Naive thymus-derived CD8-positive, alpha-beta T cell (primary cell): Measurements from ENCODE around the gene RNF111. TPM values are rescaled to one million over a fixed set of nuclear protein-coding genes. Genes with fewer than 3 reads are reported as not detected.

Source experiments
- ATAC-seq, 2 donors: fragments of 150-1000 bp; cut with Tn5 transposase in 1 of 2; sonication (Bioruptor Pico), chemical (Tn5 transposase) in 1 of 2; 1 replicate in 1 of 2; 2 replicates in 1 of 2; pipeline ENCODE4 v1.10.0; 2021; ENCODE audit warnings: mild to moderate bottlenecking in 2 of 2, moderate library complexity in 2 of 2
- POLR2A ChIA-PET: fragments of 350-600 bp; sonication (Branson Sonifier 250); formaldehyde crosslinking; loops from one replicate; lab custom pipeline; 2021; ENCODE audit warnings: antibody characterized with exemption; lab: Charles Lee
- DNase-seq, 10 donors: peaks; one replicate each; pipeline versions ENCODE4 v3.0.0 to v3.0.0-alpha.2; 2020 to 2022
- H3K27ac Mint-ChIP-seq, 10 donors: one replicate each; pipeline ENCODE4 v1.8.0; 2020 to 2022; ENCODE audit warnings: mild to moderate bottlenecking in 10 of 10, mixed read lengths in 10 of 10, moderate library complexity in 4 of 10, inconsistent platforms in 1 of 10
- H3K27me3 Mint-ChIP-seq, 5 donors: one replicate each; pipeline ENCODE4 v1.8.0; 2021 to 2022; ENCODE audit warnings: mixed read lengths in 5 of 5
- H3K36me3 Mint-ChIP-seq, 3 donors: one replicate each; pipeline ENCODE4 v1.8.0; 2020 to 2022; ENCODE audit warnings: mixed read lengths in 3 of 3, mild to moderate bottlenecking in 2 of 3, inconsistent platforms in 1 of 3
- H3K4me1 Mint-ChIP-seq, 4 donors: one replicate each; pipeline ENCODE4 v1.8.0; 2021 to 2022; ENCODE audit warnings: mixed read lengths in 4 of 4
- H3K4me3 Mint-ChIP-seq, 10 donors: one replicate each; pipeline ENCODE4 v1.8.0; 2020 to 2022; ENCODE audit warnings: mild to moderate bottlenecking in 10 of 10, mixed read lengths in 10 of 10, moderate library complexity in 6 of 10, inconsistent platforms in 1 of 10
- H3K9me3 Mint-ChIP-seq, 9 donors: one replicate each; pipeline ENCODE4 v1.8.0; 2020 to 2022; ENCODE audit warnings: mixed read lengths in 9 of 9, mild to moderate bottlenecking in 3 of 9, inconsistent platforms in 1 of 9, moderate library complexity in 1 of 9
- polyA plus RNA-seq, 3 donors: library from polyadenylated mRNA; unstranded; fragments of 300-500 nt; fragmentation: Illumina TruSeq; gene quantifications; one replicate each; pipeline ENCODE4 v1.2.3, GENCODE V29; 2021
- total RNA-seq, 8 experiments: library from RNA in 2 of 8; stranded (reverse) in 2 of 8; gene quantifications; one replicate each; pipeline ENCODE4 v1.2.3 and lab custom pipeline; 2021 to 2026

Gene RNF111
- total and polyA plus RNA-seq, 5 experiments from 2014 or later, result 12.1 to 58.2 (median 14.3) TPM

DNA sequence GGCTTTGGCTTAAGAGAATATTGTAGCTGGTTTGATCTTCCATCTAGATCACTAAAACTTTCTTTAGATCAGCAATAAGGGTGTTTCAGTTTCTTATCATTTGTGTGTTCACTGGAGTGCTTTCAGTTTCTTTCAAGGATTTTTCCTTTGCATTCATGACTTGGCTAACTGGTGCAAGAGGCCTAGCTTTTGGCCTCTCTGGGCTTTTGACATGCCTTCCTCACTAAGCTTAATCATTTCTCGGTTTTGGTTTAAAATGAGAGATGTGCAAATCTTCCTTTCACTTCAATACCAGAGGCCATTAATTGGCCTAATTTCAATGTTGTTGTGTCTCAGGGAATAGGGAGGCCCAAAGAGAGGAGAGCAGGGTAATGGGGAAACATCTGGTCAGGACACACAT lies 87.1 kb downstream of the RNF111 start:
- H3K36me3 Mint-ChIP-seq, result peaks cover 5 to 61% (median 31%) of the 10 kb centered on the region in 3 donors
- DNase-seq (no peak), ATAC-seq (no peak)
- H3K9me3 Mint-ChIP-seq, result no peaks in the 10 kb centered on the region
- H3K27me3 Mint-ChIP-seq, result no peaks in the 10 kb centered on the region
- POLR2A ChIA-PET, result no interaction called here
- H3K4me3 Mint-ChIP-seq, result no peak overlapping the region
- peaks cover 0 to 3% (median 1%) of the 10 kb centered on the region in 4 donors for H3K4me1 Mint-ChIP-seq
- H3K27ac Mint-ChIP-seq, result peak overlapping the region in 5 of 10 donors; percentile 14 to 58 (median 34)

DNA sequence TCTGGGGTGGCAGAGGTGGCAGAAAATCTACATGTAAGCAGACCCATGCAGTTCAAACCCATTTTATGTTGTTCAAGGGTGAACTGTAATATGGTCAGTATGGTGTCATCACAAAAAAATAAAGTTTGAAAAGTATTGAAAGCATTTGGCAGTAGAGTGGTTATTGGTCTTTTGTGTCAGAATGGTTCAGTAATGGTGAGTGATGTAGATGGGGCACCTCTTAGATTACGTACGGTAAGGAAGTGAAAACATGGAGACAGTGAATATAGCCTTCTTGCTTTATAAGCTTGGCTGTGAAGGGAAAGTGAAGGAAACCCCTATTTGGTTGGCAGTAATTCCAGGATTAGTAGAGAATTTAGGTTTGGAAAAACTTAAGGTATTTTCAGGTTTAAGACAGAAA lies 100.3 kb downstream of the RNF111 start:
- Mint-ChIP-seq H3K4me3 (no peak overlapping the region), H3K27me3 (no peaks in the 10 kb centered on the region), H3K36me3 (peaks cover 4 to 88% (median 14%) of the 10 kb centered on the region in 3 donors), H3K4me1 (peaks cover 0 to 5% (median 1%) of the 10 kb centered on the region in 4 donors), H3K9me3 (no peaks in the 10 kb centered on the region), H3K27ac (peak overlapping the region in 6 of 10 donors; percentile 35 to 83 (median 64))
- ATAC-seq (no peak), DNase-seq (no peak)
- POLR2A ChIA-PET, result no interaction called here

DNA sequence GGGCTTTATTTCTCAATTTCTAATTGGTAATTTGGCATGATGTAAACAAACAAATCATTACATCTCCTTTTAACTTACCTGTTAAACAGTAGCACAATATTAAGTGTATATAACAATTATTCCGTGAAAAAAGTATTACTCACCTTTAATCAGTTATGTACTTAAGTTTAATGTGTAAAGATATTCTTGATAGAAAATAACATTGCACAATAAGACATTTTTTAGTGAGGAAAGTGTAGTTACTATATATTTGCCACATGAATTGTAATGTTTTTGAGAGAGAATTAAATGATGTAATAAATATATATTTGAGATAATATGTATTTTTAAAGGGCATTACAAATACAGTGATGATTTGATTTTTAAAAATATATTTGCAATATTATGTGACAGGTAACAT lies 106.6 kb downstream of the RNF111 start:
- H3K27ac Mint-ChIP-seq, result no peak overlapping the region
- POLR2A ChIA-PET, result no interaction called here

DNA sequence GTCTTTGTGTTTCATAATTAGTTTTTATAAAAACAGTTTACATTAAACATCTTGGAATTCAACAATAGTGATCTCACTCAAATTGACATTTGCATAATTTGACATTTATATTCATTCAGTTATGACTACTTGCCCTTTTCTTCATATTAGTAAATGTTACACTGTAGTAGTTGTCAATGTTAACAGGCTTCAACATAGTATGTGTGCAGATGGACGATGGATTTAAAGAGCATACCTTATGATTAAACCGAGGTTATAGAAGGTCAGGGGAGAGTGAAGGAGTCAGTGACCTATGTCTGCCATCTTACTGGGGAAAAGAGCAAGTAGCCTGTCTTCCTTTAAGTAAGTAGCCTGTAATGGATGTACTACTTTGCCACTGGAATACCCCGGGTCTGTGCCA lies 109.0 kb downstream of the RNF111 start:
- Mint-ChIP-seq H3K9me3 (no peaks in the 10 kb centered on the region), H3K4me1 (peaks cover 6 to 23% (median 20%) of the 10 kb centered on the region in 4 donors), H3K36me3 (peaks cover 4 to 63% (median 16%) of the 10 kb centered on the region in 3 donors), H3K27ac (peak overlapping the region in 2 of 10 donors; percentile 7 to 76), H3K4me3 (no peak overlapping the region), H3K27me3 (no peaks in the 10 kb centered on the region)
- no peak for DNase-seq
- POLR2A ChIA-PET, result no interaction called here
- ATAC-seq, result no peak

More for the DNA sequence above, 106.6 kb downstream of the RNF111 start:
- ATAC-seq (no peak), DNase-seq (no peak)
- Mint-ChIP-seq H3K36me3 (peaks cover 8 to 82% (median 23%) of the 10 kb centered on the region in 3 donors), H3K9me3 (no peaks in the 10 kb centered on the region), H3K4me3 (no peak overlapping the region), H3K27me3 (no peaks in the 10 kb centered on the region), H3K4me1 (peaks cover under 1 to 9% (median 7%) of the 10 kb centered on the region in 4 donors)

DNA sequence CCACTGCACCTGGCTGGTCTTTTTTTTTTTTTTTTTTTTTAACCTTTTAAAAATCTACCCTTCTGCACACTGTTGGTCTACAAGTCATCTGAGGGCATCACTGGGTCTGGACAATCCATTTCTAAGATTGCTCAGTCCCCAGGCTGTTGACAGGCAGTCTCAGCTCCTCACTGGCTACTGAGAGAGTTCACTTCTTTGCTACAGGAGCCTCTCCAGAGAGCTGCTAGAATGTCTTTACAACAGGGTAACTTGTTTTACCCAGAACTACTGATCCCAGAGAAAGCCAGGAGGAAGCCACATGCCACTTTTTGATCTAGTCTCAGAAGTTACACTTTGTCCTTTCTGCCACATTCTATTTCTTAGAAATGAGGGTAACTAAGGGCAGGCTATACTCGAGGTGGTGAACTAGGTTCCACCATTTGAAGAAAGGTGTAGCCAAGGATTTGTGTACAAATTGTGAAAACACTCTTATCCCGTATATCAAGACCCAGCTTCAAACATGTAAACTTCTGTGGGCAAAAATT lies 111.8 kb downstream of the RNF111 start:
- peak overlapping the region in 8 of 10 donors; percentile 6 to 72 (median 64) for H3K4me3 Mint-ChIP-seq

DNA sequence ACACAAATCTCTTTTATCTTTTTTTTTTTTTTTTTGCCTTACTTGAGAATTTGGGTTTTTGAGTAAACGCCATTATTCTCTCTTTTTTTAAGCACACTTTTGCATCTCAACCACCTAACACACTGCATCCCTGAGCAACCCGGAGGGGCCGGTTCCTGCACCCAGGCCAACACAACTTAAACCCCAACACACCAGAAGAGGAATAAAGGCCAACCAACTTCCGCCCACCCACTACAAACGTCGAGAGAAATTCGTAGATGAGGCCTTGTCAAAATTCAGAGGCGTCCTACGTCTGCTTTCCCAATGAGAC lies 117.1 kb downstream of the RNF111 start:
- Mint-ChIP-seq H3K27ac (peak overlapping the region; percentile 88 to 100 (median 94)), H3K27me3 (no peaks in the 10 kb centered on the region), H3K4me1 (peaks cover 10 to 20% (median 18%) of the 10 kb centered on the region in 4 donors), H3K4me3 (peak overlapping the region; percentile 83 to 99 (median 92)), H3K9me3 (no peaks in the 10 kb centered on the region), H3K36me3 (no peaks in the 10 kb centered on the region)
- POLR2A ChIA-PET, result interaction anchor here (0.7 kb wide), 2 partner anchors 174 to 735 kb away, joined by 3 to 8 read pairs; no protein-coding TSS in a partner anchor
- ATAC-seq, result no peak
- DNase-seq, result peak in 1 of 10 donors; percentile 79

More for the DNA sequence above, 111.8 kb downstream of the RNF111 start:
- Mint-ChIP-seq H3K27me3 (no peaks in the 10 kb centered on the region), H3K4me1 (peaks cover 7 to 25% (median 23%) of the 10 kb centered on the region in 4 donors), H3K36me3 (peaks cover 3 to 38% (median 8%) of the 10 kb centered on the region in 3 donors), H3K9me3 (no peaks in the 10 kb centered on the region), H3K27ac (peak overlapping the region; percentile 31 to 88 (median 72))
- peak in 1 of 10 donors; percentile 4 for DNase-seq
- POLR2A ChIA-PET, result no interaction called here
- ATAC-seq, result peak in 1 of 2 donors; percentile 14

DNA sequence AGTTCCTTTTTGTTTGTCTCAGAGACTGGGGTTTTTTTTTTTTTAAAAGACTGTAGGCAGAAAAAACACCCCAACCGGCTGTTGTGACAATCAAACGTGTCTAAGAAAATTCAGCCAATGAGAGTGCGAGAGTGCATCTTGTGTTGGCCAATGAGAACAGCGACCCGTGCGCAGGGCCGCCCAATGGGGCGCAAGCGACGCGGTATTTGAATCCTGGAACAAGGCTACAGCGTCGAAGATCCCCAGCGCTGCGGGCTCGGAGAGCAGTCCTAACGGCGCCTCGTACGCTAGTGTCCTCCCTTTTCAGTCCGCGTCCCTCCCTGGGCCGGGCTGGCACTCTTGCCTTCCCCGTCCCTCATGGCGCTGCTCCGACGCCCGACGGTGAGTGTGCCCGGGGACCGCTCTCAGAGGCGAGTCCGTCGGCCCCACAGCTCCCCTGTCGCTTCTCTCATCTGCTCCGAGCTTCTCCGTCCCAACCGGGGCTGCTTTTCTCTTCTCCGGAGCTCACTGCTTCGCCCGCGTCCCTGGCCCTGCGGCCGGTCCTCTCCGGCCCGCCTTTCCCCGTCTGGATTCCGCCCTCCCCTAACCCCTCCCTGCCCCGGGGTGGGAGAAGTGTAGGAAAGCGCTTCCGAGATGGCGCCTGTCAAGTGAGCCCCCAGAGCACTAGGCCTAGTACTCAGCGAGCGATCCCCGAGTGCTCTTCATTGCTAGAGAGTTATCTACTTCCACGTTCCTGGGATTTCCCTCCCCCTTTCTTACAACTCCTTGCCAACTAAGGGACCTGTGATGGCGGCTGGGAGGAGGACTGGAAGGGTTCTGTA lies 117.7 kb downstream of the RNF111 start, which contains the start of gene CCNB2:
Gene CCNB2 (plus strand): TSS at position 235 of the 821 bp plus-strand sequence. CDS start 123 bp downstream, at position 358.
- Mint-ChIP-seq H3K27me3 (no peaks in the 10 kb centered on the region), H3K36me3 (no peaks in the 10 kb centered on the region), H3K27ac (peak within 1 kb of the TSS; percentile 88 to 100 (median 94)), H3K4me1 (peaks cover 10 to 14% (median 12%) of the 10 kb centered on the region in 4 donors), H3K4me3 (peak within 1 kb of the TSS; percentile 83 to 99 (median 92)), H3K9me3 (no peaks in the 10 kb centered on the region)
- DNase-seq (peak in 9 of 10 donors; percentile 70 to 91 (median 83)), ATAC-seq (peak; percentile 100)
- POLR2A ChIA-PET, result no interaction called here

DNA sequence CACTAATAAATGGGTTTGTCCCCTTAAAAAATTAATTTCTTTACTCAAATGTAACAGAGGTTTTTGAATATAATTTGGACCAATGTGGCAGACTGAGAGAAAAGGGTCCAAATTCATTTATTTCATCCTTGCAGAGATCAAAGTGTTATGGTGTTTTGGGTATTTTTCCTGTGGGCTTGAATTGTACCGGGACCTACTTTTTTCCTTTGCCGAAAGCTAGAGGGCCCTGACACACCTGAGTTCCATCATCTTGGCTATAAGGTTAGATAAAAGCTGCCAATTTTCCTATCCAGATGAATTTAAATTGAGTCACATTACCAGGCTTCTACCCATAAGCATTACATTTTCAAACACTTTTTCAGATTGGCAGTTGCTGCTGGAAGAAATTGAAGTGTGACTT lies 118.4 kb downstream of the RNF111 start:
- H3K27me3 Mint-ChIP-seq, result no peaks in the 10 kb centered on the region
- POLR2A ChIA-PET, result no interaction called here
- DNase-seq (no peak), ATAC-seq (no peak)
- H3K36me3 Mint-ChIP-seq, result no peaks in the 10 kb centered on the region
- H3K4me3 Mint-ChIP-seq, result peak overlapping the region; percentile 39 to 95 (median 91)
- H3K4me1 Mint-ChIP-seq, result peaks cover 7 to 10% (median 10%) of the 10 kb centered on the region in 4 donors
- no peak overlapping the region for H3K27ac Mint-ChIP-seq
- H3K9me3 Mint-ChIP-seq, result no peaks in the 10 kb centered on the region

DNA sequence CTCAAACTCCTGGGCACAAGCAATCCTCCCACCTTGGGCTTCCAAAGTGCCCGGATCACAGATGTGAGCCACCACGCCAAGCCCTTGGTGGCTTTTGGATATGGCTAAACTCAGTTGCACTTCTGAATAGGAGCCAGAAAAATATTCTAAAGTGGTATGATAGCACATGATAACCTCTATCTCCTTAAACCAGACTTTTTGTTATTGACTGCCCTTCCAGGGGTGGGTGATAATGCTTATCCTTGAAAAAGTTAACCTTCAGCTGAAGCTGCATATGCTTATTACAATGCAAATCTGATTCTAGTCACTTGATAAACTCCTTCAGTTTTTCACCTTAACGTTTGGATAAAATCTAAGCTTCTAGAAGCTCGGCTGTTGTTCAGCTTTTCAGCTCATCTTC lies 123.8 kb downstream of the RNF111 start:
- Mint-ChIP-seq H3K9me3 (no peaks in the 10 kb centered on the region), H3K27ac (no peak overlapping the region), H3K4me1 (no peaks in the 10 kb centered on the region), H3K4me3 (no peak overlapping the region), H3K27me3 (no peaks in the 10 kb centered on the region), H3K36me3 (no peaks in the 10 kb centered on the region)
- ATAC-seq (no peak), DNase-seq (no peak)
- POLR2A ChIA-PET, result no interaction called here

DNA sequence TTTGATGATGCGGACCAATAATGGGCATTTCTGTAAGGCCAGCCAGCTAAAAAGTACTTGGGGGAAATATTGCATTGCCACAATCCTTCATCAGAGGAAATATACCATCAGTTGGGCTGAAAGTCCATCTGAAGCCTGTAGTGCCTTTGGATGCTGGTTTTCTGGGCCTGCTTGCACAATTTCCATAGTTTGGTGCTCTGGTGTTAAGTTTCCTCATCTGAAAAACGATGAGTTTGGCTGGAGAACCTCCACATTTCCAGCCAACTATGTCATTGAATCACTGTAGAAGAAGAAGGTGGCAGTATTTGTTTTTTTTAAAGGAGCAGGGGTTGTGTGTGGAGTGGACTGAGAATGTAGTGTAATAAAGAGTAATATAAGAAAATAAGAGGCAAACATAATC lies 127.6 kb downstream of the RNF111 start:
- Mint-ChIP-seq H3K27ac (no peak overlapping the region), H3K4me3 (no peak overlapping the region), H3K36me3 (no peaks in the 10 kb centered on the region), H3K27me3 (no peaks in the 10 kb centered on the region), H3K4me1 (no peaks in the 10 kb centered on the region), H3K9me3 (no peaks in the 10 kb centered on the region)
- POLR2A ChIA-PET, result no interaction called here
- ATAC-seq (no peak), DNase-seq (no peak)

DNA sequence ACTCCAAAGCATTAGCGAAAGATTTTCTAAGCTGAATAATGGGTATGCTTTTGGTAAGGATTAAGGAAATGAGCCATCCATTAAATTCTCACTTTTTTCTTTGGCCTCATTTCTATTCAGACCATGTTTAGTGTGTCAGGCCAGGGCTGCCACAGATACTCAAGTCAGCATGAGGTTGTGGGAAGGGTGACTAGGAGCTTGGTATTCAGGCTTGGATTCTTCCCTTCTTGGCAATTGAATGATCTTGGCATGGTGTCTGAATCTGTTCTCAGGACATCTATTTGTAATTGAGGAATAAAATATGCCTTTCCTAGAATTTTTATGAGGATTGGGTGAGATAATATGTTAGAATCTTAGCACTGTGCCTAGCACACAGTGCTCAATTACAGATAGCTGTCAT lies 128.7 kb downstream of the RNF111 start:
- Mint-ChIP-seq H3K36me3 (no peaks in the 10 kb centered on the region), H3K9me3 (no peaks in the 10 kb centered on the region), H3K27ac (no peak overlapping the region), H3K4me3 (no peak overlapping the region), H3K27me3 (no peaks in the 10 kb centered on the region), H3K4me1 (no peaks in the 10 kb centered on the region)
- DNase-seq (no peak), ATAC-seq (no peak)
- POLR2A ChIA-PET, result no interaction called here

DNA sequence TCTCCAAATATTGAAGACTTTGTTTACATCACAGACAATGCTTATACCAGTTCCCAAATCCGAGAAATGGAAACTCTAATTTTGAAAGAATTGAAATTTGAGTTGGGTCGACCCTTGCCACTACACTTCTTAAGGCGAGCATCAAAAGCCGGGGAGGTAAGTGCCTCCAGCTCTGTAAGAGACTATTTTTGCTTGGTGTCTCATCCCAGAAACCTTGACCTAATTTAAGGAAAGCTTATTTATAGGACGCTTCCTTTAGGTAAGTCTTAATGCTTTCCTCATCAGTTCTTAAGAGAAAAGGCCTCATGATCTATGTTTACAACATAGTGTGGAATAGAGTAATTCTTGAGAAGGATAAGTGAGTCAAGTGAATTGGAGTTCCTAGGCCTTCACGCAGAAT lies 129.3 kb downstream of the RNF111 start:
- POLR2A ChIA-PET, result no interaction called here
- Mint-ChIP-seq H3K27me3 (no peaks in the 10 kb centered on the region), H3K9me3 (no peaks in the 10 kb centered on the region), H3K4me3 (no peak overlapping the region), H3K36me3 (no peaks in the 10 kb centered on the region), H3K4me1 (no peaks in the 10 kb centered on the region), H3K27ac (no peak overlapping the region)
- ATAC-seq (no peak), DNase-seq (no peak)

DNA sequence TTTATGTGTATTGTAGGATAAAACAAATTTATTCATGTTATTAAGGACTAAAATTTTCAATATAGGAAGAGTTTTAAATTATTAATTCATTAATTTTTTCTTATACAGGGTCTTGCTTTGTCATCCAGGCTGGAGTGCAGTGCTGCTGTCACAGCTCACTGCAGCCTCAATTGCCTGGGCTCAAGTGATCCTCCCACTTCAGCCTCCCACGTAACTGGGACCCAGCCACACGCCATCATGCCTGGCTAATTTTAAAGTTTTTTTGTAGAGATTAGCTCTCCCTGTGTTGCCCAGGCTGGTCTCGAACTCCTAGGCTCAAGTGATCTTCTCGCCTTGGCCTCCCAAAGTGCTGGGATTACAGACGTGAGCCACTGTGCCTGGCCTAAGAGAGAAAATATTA lies 132.2 kb downstream of the RNF111 start:
- DNase-seq (no peak), ATAC-seq (no peak)
- H3K4me1 Mint-ChIP-seq, result no peaks in the 10 kb centered on the region
- H3K27me3 Mint-ChIP-seq, result no peaks in the 10 kb centered on the region
- H3K9me3 Mint-ChIP-seq, result no peaks in the 10 kb centered on the region
- no peaks in the 10 kb centered on the region for H3K36me3 Mint-ChIP-seq
- H3K4me3 Mint-ChIP-seq, result no peak overlapping the region
- POLR2A ChIA-PET, result no interaction called here
- H3K27ac Mint-ChIP-seq, result no peak overlapping the region
